Left cardiac atrium (tissue), 4 donors: ENCODE data around the gene CENPP. TPM values are rescaled to one million over a fixed set of nuclear protein-coding genes. Genes with fewer than 3 reads are reported as not detected.
A peak's percentile ranks its signal among the peaks of the same experiment; 100 is the strongest.
"Not testable (repeated sequence)": the region's sequence is repeated elsewhere in the genome, so short reads cannot be mapped to it uniquely, and the experiment has no call there.

ENCODE experiments used
- ATAC-seq, 2 donors: fragments of 200-7000 bp; cut with Tn5 transposase; one replicate each; pipeline ENCODE4 v1.9.1; 2020; ENCODE audit warnings: mild to moderate bottlenecking in 2 of 2, moderate library complexity in 2 of 2
- DNase-seq: peaks from one replicate; pipeline ENCODE4 v3.0.0-alpha.2; 2020
- intact Hi-C, 2 donors: fragments of 100-400 bp; cut with DNase I; formaldehyde crosslinking; loops; one replicate each; pipeline versions ENCODE4 v1.14.1 to v1.15.1; 2022 to 2023
- total RNA-seq, 2 donors: library from RNA; stranded (reverse); fragmentation: NEBNext Ultra II Directional; extraction: Animal tissue kit (Norgen Biotek cat#: 25700); gene quantifications; one replicate each; pipeline ENCODE4 v1.2.1, GENCODE V29; 2021
- donor health status: DM: no; HTN: yes; CAD: no.
- donor health status: DM: no; HTN: yes; CAD: no; lungs with severe emphysema.
- donor health status: DM: yes; HTN: yes; CAD: no.
- donor health status: Dilated cardiomyopathy.

Gene CENPP
- total RNA-seq, 2 donors from 2014 or later, result 1.9 to 3.2 TPM

DNA sequence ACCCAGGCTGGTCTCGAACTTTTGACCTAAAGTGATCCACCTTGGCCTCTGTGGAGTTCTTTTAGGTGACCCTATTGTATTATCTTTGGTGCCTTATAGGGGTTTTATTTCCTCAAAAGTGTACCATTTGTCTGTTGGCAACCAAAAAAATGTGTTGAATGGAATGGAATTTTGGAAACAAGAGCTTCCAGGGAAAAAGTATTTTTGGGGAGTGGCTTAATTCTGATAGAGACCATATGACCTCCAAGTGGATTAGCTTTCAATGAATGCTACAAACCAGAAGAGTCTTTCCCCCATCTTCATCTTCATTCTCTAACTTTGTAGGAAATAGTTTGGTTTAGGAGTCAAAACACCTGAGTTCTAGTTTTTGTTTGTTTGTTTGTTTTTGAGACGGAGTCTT lies 82.1 kb downstream of the CENPP start:
- ATAC-seq (no peak), DNase-seq (no peak)

GRCh38 chr9:92408747-92409478 lies 83.2 kb downstream of the CENPP start:
- DNase-seq, result no peak
- no peak for ATAC-seq
- intact Hi-C loops, result no loop called here

More for the DNA sequence above, 82.1 kb downstream of the CENPP start:
- intact Hi-C loops, result no loop called here

GRCh38 chr9:92411157-92411556 lies 85.4 kb downstream of the CENPP start:
- DNase-seq, intact Hi-C loops, ATAC-seq: not testable (repeated sequence)

DNA sequence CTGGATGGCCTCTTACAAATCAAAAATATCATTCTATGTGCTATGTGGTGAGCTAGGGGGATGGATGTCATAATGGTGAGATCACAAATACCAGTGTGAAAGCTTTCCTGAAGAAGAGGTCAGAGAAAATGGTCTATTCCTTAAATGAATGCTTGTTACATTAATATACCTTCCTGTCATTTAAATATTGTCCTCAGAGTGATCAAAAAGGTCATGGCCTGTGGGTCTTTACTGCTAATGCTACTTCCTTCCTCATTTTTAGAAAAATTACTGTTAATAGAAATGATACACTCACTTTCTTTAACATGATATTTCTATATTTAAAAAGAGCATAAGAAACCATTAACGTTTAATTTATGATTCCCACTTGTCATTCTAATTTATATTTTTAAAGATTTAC lies 88.8 kb downstream of the CENPP start:
- no peak for DNase-seq
- no peak for ATAC-seq
- intact Hi-C loops, result no loop called here

GRCh38 chr9:92422611-92423338 lies 97.0 kb downstream of the CENPP start:
- intact Hi-C loops, result no loop called here
- no peak for ATAC-seq
- no peak for DNase-seq

DNA sequence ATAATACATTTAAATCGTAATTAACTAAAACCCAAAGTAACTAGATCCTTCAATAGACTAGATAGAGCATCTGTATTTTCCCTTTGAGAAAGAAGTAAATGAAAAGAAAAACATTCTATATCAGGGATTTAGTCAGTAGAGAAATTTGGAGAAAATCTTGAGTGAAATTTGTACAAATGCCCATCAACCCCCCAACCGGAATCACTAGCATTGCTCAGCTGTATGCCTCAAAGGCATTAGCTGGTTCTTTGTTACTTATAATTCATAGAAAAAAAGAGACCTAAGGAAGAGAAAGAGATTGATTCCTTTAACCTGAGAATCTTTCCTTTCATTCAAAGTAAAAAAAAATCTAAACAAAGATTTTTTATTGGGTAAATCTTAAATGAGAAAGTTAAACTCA lies 97.9 kb downstream of the CENPP start:
- DNase-seq (no peak), ATAC-seq (no peak)
- intact Hi-C loops, result no loop called here

- intact Hi-C loops, result no loop called here
- peak; percentile 30 to 49 for ATAC-seq
- DNase-seq, result no peak
These were observed 98.6 kb downstream of the CENPP start, which contains the start of gene OMD for GRCh38 chr9:92424340-92424739. Gene OMD (minus strand): TSS chr9:92424471. CDS start chr9:92417558, 6,913 bp downstream.

GRCh38 chr9:92425474-92425873 lies 99.7 kb downstream of the CENPP start:
- ATAC-seq (no peak), DNase-seq (no peak)
- intact Hi-C loops, result no loop called here

DNA sequence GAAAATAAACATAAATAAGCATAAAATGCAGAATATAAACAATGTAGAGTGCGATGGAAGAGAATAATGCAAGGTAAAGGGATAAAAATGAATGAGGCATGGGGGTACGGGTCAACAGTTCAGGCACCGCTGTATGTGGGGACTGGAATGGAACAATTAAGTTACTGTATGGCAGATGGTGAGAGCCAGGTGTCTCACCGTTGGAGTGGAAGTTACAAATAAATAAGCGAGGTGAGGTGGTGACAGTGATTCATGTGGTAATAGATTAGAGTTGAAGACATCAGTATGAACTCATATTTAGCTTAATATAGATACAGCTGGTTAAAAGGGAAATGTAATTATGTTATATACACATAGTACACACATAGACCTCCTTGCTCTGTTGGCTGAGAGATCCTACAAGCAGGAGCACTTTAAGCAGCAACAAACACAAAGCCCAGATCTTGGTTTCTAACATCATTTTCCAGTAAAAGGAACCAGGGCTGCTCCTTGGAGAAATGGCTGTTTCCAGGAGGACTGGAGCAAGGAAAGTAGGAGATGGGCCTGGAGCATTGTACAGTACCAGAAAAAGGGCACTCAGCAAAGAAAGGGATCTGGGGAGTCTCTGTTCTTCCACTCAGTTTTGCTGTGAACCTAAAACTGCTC lies 100.9 kb downstream of the CENPP start:
- DNase-seq (no peak), ATAC-seq (no peak)
- intact Hi-C loops, result no loop called here

DNA sequence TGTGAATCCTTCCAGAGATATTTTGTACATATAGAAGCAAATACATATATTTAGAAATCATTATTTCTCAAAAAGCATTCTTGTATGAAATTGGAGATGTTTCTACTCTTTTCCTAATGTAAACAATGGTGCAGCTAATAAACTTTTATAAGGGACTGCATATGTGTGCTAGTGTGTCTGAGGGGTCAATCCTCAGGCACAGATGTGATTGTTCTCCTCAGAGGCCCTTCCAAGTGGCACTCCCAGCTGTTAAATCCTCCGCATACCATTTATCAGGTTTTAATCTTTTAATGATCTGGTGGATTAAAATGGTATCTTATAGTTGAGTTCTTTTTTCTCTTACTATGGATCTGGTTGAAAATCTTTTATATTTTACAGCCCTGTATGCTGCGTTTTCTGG lies 104.1 kb downstream of the CENPP start:
- no peak for DNase-seq
- intact Hi-C loops, result no loop called here
- no peak for ATAC-seq

- intact Hi-C loops, result no loop called here
- DNase-seq (no peak), ATAC-seq (peak in 1 of 2 donors; percentile 38)
These were observed 106.6 kb downstream of the CENPP start for GRCh38 chr9:92432350-92432749.

GRCh38 chr9:92432972-92433548 lies 107.3 kb downstream of the CENPP start:
- DNase-seq (no peak), ATAC-seq (peak in 1 of 2 donors; percentile 75)
- intact Hi-C loops, result no loop called here

GRCh38 chr9:92435263-92435662 lies 109.5 kb downstream of the CENPP start:
- intact Hi-C loops, result no loop called here
- DNase-seq, result no peak
- no peak for ATAC-seq

GRCh38 chr9:92438900-92439526 lies 113.3 kb downstream of the CENPP start:
- intact Hi-C loops, result no loop called here
- ATAC-seq (no peak), DNase-seq (no peak)

- ATAC-seq (no peak), DNase-seq (no peak)
- intact Hi-C loops, result no loop called here
These were observed 114.4 kb downstream of the CENPP start for GRCh38 chr9:92439921-92440750.

DNA sequence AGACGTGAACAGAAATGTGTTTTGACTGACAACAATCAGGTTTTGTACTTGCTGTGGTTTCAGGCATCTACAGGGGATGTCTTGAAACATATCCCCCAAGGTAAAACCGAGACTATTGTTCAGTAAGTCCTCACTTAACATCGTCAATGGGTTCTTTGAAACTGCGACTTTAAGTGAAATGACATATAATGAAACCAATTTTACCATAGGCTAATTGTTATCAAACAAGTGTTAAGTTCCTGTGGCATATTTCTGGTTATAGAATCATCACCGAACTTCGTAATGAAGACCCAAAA lies 114.9 kb downstream of the CENPP start:
- ATAC-seq (no peak), DNase-seq (no peak)
- intact Hi-C loops, result no loop called here

DNA sequence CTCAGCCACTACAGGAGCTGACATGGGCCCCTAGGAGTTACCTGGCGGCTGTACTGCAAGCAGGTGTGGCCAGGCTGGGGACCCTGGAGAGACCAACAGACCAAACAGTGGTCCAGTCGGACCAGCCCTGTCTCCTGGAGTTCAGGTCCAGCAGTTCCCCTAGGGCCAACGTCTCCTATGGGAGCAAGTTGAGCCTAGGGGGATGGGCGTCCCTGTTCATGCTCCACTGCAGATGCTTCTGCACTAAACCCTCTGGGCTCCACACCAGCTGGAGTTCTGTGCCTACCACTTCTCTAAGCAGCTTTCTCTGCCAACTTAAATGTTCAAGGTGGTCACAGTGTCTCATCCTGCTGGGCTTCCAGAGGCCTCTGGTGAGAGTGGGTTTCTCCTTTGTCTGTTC lies 119.1 kb downstream of the CENPP start:
- no peak for DNase-seq
- no peak for ATAC-seq
- intact Hi-C loops, result no loop called here

GRCh38 chr9:92446536-92446935 lies 120.8 kb downstream of the CENPP start:
- ATAC-seq (no peak), DNase-seq (no peak)
- intact Hi-C loops, result no loop called here

GRCh38 chr9:92455217-92455616 lies 129.5 kb downstream of the CENPP start:
- DNase-seq (no peak), ATAC-seq (no peak)
- intact Hi-C loops, result no loop called here
